Kidney (tissue), 14 donors: Measurements from ENCODE around the gene NEURL2. TPM values are rescaled to one million over a fixed set of nuclear protein-coding genes. Genes with fewer than 3 reads are reported as not detected.

Source experiments
- DNase-seq, 5 donors: peaks; one replicate each; pipeline ENCODE4 v3.0.0-alpha.2; 2013 to 2020
- FAIRE-seq: peaks from 2 replicates; lab custom pipeline; 2012; peaks lifted over from hg19 to GRCh38; lab: Jason Lieb, UNC
- H3K27ac ChIP-seq, 2 donors: one replicate each; pipeline ENCODE4 v1.7.0; 2013; ENCODE audit warnings: low read depth in 2 of 2, low read length in 2 of 2, inconsistent platforms in 1 of 2
- H3K27me3 ChIP-seq: one replicate; pipeline ENCODE4 v1.7.1; 2013; ENCODE audit warnings: low read length, inconsistent platforms; ENCODE audit not compliant: control insufficient read depth, insufficient read depth
- H3K36me3 ChIP-seq, 3 donors: one replicate each; pipeline versions ENCODE4 v1.7.0 to v1.7.1; 2013; ENCODE audit warnings: low read length in 3 of 3, control low read depth in 1 of 3, inconsistent platforms in 1 of 3; ENCODE audit not compliant: insufficient read depth in 3 of 3, control insufficient read depth in 2 of 3
- H3K4me1 ChIP-seq, 3 donors: one replicate each; pipeline versions ENCODE4 v1.7.0 to v1.7.1; 2013; ENCODE audit warnings: low read length in 3 of 3, inconsistent platforms in 1 of 3, low read depth in 1 of 3; ENCODE audit not compliant: control insufficient read depth in 2 of 3, insufficient read depth in 2 of 3
- H3K4me3 ChIP-seq, 3 donors: one replicate each; pipeline versions ENCODE4 v1.7.0 to v1.8.1; 2013; ENCODE audit warnings: low read length in 3 of 3, control low read depth in 1 of 3, inconsistent platforms in 1 of 3
- H3K9ac ChIP-seq, 3 donors: one replicate each; pipeline versions ENCODE4 v1.7.0 to v1.7.1; 2013; ENCODE audit warnings: low read length in 3 of 3, control low read depth in 1 of 3, inconsistent platforms in 1 of 3
- H3K9me3 ChIP-seq, 3 donors: one replicate each; pipeline versions ENCODE4 v1.7.0 to v1.7.1; 2013; ENCODE audit warnings: low read length in 3 of 3, control low read depth in 1 of 3, inconsistent platforms in 1 of 3; ENCODE audit not compliant: control insufficient read depth in 2 of 3, insufficient read depth in 1 of 3
- CTCF ChIP-seq: IDR thresholded peaks from 3 replicates; pipeline ENCODE4 v1.5.1; 2012; ENCODE audit warnings: mild to moderate bottlenecking, moderate library complexity, borderline replicate concordance; ENCODE audit not compliant: insufficient read depth; ENCODE audit errors: extremely low read depth
- intact Hi-C: fragments of 100-400 bp; cut with DNase I; formaldehyde crosslinking; loops from one replicate; pipeline ENCODE4 v1.11.1; 2022
- polyA plus RNA-seq: library from polyadenylated mRNA; stranded (reverse); fragments of 350-450 nt; fragmentation: Illumina TruSeq; extraction: RNeasy Lipid Tissue Mini Kit (QIAGEN cat#74804); gene quantifications from one replicate; pipeline ENCODE4 v1.2.3, GENCODE V29; 2014; ENCODE audit warnings: low read depth, low replicate concordance; ENCODE audit not compliant: insufficient read depth
- total RNA-seq: library from RNA; stranded (reverse); fragmentation: NEBNext Ultra II Directional; extraction: Animal tissue kit (Norgen Biotek cat#: 25700); gene quantifications from one replicate; pipeline ENCODE4 v1.2.1, GENCODE V29; 2021
- donor health status: control.
- donor health status: control.
- donor health status: control.
- donor health status: control.
- donor health status: control.
- donor health status: DM: yes; HTN: yes; CAD: no.
- donor health status: Normal renal cell carcinoma (clear cell type).

The NEURL2 gene
- total and polyA plus RNA-seq, 2 donors from 2014 or later: 27.5 to 37.3 TPM

- DNase-seq: peak in 2 of 5 donors; percentile 16 to 84
- no peak overlapping the region for H3K9ac ChIP-seq
Measured at GRCh38 chr20:45918182-45918737, 27.3 kb upstream of the NEURL2 start.

GRCh38 chr20:45917790-45918141, 26.8 kb upstream of the NEURL2 start:
- peak overlapping the region; percentile 51 to 86 for H3K27ac ChIP-seq
- no peak for TF ChIP-seq CTCF
- FAIRE-seq (no peak), DNase-seq (peak in 1 of 5 donors; percentile 65)
- H3K4me3 ChIP-seq: no peak overlapping the region
- H3K27me3 ChIP-seq: no peaks in the 10 kb centered on the region
- intact Hi-C loops: no loop called here
- no peak overlapping the region for H3K9ac ChIP-seq
- no peaks in the 10 kb centered on the region for H3K9me3 ChIP-seq
- peaks cover 0 to 15% (median 6%) of the 10 kb centered on the region in 3 donors for H3K4me1 ChIP-seq
- no peaks in the 10 kb centered on the region for H3K36me3 ChIP-seq

More at GRCh38 chr20:45918182-45918737, 27.3 kb upstream of the NEURL2 start:
- no peaks in the 10 kb centered on the region for H3K27me3 ChIP-seq
- intact Hi-C loops: no loop called here
- peaks cover 0 to 15% (median 6%) of the 10 kb centered on the region in 3 donors for H3K4me1 ChIP-seq
- no peaks in the 10 kb centered on the region for H3K36me3 ChIP-seq
- H3K4me3 ChIP-seq: no peak overlapping the region
- no peak for TF ChIP-seq CTCF
- FAIRE-seq: no peak
- peak overlapping the region; percentile 51 to 86 for H3K27ac ChIP-seq
- no peaks in the 10 kb centered on the region for H3K9me3 ChIP-seq

DNA sequence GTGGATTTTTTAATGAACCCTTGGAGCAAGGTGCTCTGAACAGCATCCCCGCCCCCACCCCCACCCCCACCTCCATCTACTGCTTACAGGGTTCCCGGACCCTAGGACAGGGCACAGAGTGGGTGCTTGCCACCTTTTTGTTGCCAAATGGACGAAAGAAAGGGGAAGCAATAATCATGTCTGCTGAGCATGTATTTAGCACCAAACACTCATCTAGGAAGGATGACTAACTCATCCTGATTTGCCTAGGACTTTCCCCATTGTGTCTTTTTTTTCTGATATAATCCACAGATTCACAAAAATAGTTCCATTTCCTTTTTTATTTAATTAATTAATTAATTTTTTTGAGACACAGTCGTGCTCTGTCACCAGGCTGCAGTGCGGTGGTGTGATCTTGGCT, 22.1 kb upstream of the NEURL2 start:
- H3K4me1 ChIP-seq: peaks cover 0 to 10% (median 0%) of the 10 kb centered on the region in 3 donors
- DNase-seq: no peak
- H3K4me3 ChIP-seq: no peak overlapping the region
- TF ChIP-seq CTCF: no peak
- no peaks in the 10 kb centered on the region for H3K36me3 ChIP-seq
- H3K27ac ChIP-seq: no peak overlapping the region
- intact Hi-C loops: no loop called here
- no peak for FAIRE-seq
- H3K9ac ChIP-seq: no peak overlapping the region
- no peaks in the 10 kb centered on the region for H3K27me3 ChIP-seq
- no peaks in the 10 kb centered on the region for H3K9me3 ChIP-seq

GRCh38 chr20:45912344-45912682, 21.3 kb upstream of the NEURL2 start:
- peak overlapping the region in 2 of 3 donors; percentile 33 to 67 for H3K4me3 ChIP-seq
- FAIRE-seq (no peak), DNase-seq (no peak)
- H3K27ac ChIP-seq: no peak overlapping the region
- H3K36me3 ChIP-seq: no peaks in the 10 kb centered on the region
- H3K9ac ChIP-seq: no peak overlapping the region
- no peaks in the 10 kb centered on the region for H3K9me3 ChIP-seq
- intact Hi-C loops: no loop called here
- no peak for TF ChIP-seq CTCF
- peaks cover 0 to 8% (median 0%) of the 10 kb centered on the region in 3 donors for H3K4me1 ChIP-seq
- H3K27me3 ChIP-seq: no peaks in the 10 kb centered on the region
